HG02763 (cell line): ENCODE measurements around the gene HACD2.

Experiments used
- ATAC-seq: cut with Tn5 transposase; IDR thresholded peaks from one replicate; pipeline ENCODE4 v1.9.1; 2021; ENCODE audit warnings: mild to moderate bottlenecking, moderate library complexity; ENCODE audit not compliant: unreplicated experiment

Gene HACD2

DNA sequence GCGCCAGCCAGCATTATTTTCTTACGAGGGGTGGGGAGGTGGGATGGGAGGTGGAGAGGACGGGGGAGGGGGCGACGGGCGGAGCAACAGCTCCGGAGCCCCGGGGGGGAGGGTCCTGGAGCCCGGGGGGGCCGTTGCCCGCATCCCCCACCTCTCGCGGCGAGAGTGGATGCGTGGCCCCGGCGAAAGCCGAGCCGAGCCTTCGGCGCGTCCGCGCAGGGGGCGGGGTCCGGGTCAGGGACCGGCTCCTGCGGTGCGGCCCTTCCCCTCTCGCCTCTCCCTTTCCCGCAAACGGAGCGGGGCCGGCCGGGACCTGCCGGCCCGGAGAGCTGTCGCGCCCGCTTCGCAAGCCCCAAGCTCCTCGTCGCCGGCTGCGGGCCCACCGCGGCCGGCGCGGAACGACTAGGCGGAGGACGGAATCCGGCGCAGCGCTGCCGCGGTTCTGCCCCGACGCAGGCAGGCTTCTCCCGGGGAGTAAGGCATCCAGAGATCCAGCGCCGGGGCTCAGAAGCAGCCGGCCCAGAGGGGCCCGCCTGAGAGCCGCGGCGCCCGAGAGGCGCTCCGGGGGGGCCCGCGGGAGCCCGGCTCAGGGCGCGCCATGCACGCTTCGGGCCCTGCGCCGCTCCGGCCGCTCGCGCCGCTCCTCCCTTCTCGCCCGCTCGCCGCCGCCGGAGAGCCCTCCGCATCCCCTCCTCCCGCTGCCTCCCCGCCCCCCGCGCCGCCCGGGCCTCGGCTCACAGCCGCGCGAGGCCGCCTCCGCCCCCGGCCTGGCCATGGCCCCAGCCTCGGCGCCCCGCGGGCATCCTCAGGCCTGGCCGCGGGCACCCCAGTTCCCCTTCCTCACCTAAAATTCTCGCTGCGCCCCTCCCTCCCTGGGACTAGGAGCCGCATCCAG, 135.5 kb downstream of the HACD2 start:
- no peak for ATAC-seq

DNA sequence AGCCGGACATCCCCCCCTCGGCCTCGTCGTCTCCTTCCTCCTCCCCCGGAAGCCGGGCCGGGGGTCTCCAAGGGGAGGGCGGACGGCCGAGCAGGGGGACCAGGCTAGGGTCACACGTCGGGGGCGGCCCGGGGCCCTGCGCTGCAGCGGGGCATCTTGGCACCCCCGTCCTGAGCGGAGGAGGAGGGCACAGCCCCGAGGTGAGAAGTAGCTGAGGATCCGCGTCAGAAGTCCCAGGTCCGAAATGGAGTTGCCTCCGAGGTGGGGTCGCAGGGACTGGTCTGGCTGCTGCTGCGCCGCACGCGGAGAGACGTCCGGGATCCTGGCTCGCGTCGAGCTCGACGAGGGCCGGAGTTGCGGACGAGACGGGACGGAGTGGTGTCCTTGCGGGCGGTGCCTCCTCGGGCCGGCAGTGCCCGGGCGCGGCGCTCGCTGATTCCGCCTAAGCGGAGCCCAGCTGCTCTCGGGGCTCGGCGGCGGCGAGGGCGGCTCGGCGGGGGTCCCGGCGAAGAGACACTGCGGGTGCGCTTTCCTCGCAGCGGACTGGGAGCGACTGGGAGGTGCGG, 136.2 kb downstream of the HACD2 start, which contains the start of gene ADCY5:
ADCY5 (minus strand) TSS at position 555 of the 566 bp plus-strand sequence; CDS start at position 10, 545 bp downstream.
- no peak for ATAC-seq

DNA sequence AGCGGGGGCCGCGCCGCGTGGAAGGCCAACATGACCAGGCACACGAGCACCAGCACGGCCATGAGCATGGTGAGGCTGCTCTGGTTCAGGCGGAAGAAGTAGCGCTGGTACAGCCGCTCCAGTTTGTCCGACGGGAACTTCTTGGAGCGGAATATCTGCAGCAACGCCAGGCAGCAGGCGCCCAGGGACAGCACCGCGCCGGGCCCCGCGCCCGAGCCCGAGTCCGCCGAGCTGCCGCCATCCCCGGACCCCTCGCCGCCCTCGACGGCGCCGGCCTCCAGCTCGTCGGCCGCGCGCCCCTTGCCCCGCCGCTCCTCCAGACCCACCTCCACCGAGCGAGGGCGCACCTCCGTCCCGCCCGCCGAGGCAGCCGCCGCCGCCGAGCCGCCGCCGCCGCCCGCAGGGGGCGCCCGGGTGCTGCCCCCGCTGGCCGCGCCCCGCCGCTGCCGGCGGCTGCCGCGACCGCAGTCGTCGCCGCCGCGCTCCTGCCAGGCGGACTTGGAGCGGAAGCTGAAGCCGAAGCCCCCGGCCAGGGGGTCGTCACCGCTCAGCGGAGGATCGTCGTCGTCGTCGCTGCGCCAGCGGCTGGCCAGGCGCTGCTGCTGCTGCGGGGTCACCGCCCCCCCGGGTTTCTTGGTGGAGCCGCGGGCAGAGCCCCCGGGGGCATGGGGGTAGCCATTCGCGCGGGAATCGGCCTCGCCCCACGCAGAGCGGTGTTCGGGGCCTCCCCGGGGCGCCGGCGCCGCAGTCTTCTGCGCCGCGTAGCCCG, 136.9 kb downstream of the HACD2 start:
- no peak for ATAC-seq

DNA sequence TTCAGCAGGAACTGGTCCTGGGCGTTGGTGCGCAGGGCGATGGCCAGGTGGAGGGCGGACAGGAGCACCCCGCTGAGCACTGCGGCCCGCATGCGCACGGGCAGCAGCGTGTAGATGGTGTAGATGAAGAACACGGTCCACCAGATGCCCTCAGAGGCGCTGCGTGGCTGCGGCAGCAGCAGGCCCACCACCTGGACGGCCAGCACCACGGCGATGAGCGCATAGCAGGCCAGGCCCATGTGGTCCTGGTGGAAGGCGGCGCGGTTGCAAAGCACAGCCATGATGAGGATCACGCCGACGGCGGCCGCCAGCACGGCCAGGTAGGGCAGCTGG, 137.5 kb downstream of the HACD2 start:
- ATAC-seq, result no peak

- no peak for ATAC-seq
These were observed 138.2 kb downstream of the HACD2 start for GRCh38 chr3:123446610-123447109.

- ATAC-seq, result no peak
These were observed 138.6 kb downstream of the HACD2 start for GRCh38 chr3:123446210-123446609.

- ATAC-seq, result no peak
These were observed 139.2 kb downstream of the HACD2 start for GRCh38 chr3:123445702-123446101.

GRCh38 chr3:123444744-123445143, 140.1 kb downstream of the HACD2 start:
- no peak for ATAC-seq

DNA sequence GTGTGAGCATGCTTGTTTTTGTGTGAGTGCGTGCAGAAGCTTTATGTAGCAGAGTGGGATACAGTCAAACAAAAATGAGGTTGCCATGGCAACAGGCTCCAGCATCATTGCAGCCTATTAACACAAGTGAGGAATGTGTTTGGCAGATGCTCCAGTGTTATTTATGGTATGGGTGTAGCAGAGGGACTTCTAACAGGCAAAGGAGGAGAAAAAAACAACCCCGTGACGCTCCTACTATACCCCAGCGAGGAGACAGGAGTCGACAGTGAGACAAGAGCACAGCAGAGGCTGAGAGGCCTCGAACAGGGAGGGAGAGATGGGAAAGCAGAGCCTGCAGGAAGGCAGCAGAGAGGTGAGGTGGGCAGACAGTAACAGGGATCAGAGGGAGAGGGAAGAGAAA, 140.8 kb downstream of the HACD2 start:
- ATAC-seq, result no peak

DNA sequence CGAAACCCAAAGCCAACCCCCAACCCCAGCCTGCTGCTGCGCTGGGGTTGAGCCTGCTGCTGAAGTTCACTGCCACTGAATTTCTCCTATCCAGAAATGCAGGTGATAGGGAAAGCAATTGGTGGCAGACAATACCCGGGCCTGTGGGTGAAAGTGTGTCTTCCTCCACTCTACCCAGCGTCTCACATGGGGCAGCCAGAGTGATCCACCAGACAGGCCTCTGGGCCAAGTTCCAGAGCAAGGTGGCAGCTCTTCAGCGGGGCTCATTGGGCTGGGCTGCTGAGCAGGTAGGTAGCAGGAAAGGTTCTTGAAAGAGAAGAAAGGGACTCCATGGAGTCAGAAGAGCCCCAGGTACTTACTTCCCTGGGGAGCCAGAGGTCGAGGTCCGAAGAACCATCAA, 141.9 kb downstream of the HACD2 start:
- no peak for ATAC-seq

- no peak for ATAC-seq
These were observed 142.7 kb downstream of the HACD2 start for GRCh38 chr3:123442125-123442524.
